GM19438 (cell line): ENCODE measurements around the gene CNN2.

ENCODE experiments used
- ATAC-seq: cut with Tn5 transposase; IDR thresholded peaks from one replicate; pipeline ENCODE4 v1.9.1; 2021; ENCODE audit warnings: low read depth; ENCODE audit not compliant: unreplicated experiment

The CNN2 gene

GRCh38 chr19:1074544-1075283, 48.3 kb downstream of the CNN2 start:
- ATAC-seq: no peak

- no peak for ATAC-seq
Measured at GRCh38 chr19:1076046-1076386, 49.6 kb downstream of the CNN2 start.

DNA sequence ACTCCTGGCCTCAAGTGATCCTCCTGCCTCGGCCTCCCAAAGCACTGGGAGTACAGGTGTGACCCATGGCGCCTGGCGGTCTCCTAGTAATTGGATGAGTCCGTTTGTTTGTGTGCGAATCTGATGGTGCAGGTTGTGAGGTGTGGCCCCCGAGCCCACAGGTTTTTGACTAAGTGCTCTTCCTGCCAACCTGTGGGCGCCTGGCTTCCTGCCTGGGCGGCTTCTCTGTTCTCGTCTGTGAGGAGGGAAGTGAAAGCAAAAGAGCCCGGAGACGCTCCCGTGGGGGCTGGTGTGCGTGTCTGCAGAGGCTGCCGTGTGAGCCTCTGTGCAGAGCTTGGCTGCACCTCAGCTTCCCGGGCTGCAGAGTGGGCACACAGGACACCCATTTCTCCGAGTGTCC, 50.5 kb downstream of the CNN2 start:
- ATAC-seq: peak; percentile 52

- ATAC-seq: no peak
Measured at GRCh38 chr19:1079566-1080111, 53.2 kb downstream of the CNN2 start.

DNA sequence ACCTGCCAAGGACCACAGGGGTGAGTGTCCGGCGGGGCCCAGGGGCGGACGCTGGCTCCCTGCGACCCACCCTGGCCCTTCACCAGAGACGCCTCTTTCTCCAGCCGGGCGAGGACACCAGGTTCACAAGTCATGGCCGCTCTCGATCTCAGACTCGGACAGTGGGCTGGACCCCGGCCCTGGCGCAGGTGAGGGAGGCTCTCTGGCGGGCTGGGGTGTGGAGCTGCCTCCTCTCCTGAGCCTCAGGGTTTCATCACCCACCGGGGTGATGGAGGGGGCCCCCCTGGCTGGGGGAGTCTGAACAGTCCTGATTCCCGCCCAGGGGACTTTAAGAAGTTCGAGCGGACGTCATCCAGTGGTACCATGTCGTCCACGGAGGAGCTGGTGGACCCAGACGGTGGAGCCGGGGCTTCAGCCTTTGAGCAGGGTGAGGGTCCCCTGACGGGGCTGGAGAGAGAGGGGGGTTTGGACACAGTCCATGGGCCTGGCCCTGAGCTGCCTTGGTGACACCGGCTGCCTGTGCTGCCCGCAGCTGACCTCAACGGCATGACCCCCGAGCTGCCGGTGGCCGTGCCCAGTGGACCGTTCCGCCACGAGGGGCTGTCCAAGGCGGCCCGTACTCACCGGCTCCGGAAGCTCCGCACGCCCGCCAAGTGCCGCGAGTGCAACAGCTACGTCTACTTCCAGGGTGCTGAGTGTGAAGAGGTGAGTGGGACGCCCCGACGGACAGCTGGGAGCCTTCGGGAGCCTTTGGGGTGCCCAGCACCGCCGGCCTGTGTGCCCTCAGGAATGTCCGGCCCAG, 54.2 kb downstream of the CNN2 start:
- ATAC-seq: no peak

GRCh38 chr19:1081301-1082164, 55.1 kb downstream of the CNN2 start:
- ATAC-seq: no peak

DNA sequence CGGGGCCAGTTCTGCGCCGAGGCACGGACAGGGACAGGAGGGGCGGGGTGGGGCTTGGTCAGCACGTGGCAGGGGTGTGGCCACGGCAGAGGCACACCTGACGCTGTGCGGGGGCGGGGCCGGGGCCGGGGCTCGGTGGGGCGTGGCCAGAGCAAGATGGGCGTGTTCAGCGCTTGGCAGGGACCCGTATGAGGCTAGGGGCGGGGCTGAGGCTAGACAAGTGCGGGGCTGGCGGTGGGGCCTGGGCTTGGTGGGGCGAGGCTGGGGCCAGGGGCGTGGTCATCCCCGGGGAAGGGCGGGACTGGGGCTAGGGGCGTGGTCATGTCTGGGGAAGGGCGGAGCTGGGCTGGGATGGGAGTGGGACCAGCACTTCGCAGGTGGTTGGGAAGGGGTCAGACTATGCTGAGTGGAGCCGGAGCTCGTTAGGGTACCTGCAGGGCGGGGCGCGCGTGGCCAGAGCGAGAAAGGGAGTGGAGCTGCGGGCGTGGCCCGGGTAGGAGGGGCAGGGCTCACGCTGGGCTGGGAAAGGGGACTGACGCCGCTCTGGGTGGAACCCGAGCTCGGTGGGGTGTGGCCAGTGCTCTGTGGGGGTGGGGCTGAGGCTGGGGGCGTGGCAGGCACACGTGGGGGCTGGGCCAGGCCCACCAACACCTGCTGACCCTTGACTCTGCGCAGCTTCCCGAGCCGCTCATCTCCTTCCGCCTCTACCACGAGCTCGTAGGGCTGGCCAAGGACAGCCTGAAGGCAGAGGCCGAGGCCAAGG, 55.9 kb downstream of the CNN2 start:
- no peak for ATAC-seq

DNA sequence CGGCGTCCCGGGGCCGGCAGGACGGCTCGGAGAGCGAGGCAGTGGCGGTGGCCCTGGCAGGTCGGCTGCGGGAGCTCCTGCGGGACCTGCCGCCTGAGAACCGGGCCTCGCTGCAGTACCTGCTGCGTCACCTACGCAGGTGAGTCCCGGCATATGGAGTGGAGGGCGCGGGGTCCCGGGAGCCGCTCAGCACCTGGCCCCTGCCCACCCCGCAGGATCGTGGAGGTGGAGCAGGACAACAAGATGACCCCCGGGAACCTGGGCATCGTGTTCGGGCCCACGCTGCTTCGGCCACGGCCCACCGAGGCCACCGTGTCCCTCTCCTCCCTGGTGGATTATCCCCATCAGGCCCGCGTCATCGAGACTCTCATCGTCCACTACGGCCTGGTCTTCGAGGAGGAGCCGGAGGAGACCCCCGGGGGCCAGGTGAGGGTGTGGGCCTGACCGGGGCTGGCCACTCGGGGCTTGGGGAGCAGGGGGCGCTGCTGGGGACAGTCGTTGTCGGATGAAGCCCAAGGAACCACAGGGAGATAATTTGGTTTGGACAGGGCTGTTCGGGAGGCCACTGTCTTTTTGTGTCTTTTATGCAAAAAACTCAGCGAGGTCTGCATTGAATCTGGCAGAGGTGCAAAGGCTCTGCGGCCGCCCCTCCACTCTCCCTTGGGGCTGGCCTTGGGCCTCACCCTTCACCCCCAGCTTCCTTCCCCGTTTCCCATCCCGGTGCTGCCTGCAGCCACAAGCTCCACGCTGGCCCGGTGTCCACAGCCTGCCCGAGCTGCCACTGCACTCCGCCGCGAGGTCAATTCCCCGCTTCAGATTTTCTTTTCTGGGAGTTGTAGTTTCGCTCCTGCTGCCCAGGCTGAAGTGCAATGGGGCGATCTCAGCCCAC, 56.8 kb downstream of the CNN2 start:
- no peak for ATAC-seq

DNA sequence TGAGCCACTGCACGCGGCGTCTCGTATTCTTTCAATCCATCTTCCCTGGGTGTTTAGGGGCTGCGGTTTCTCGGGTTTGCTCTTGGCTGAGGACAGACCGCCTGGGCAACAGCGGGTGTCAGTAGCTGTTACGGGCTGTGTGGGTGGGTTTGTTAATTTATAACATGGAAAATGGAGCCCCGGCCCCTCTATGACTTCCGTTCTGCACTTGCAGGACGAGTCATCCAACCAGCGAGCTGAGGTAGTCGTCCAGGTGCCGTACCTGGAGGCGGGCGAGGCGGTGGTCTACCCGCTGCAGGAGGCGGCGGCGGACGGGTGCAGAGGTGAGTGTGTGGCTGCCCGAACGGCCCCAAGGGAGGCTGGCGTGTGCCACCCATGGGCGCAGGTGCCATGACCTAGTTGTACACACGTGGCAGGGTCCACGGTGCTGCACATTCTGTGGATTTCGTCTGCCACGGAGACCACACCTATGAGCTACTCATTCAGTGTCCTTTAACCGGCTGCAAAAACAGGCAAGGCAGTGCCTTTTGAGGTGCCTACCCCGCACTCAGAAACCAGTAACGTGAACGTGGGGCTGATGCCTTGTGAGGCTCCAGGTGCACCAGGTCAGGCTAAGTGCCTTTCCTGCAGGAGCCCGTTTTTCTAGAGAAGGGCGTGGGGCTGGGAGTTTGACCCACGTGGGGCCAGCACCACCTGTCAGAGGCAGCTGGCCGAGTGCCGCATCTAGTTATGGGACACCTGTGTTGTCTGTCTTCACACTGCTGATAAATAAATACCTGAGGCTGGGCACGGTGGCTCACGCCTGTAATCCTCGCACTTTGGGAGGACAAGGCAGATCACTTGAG, 57.8 kb downstream of the CNN2 start:
- ATAC-seq: no peak

GRCh38 chr19:1085053-1085658, 58.7 kb downstream of the CNN2 start:
- no peak for ATAC-seq

DNA sequence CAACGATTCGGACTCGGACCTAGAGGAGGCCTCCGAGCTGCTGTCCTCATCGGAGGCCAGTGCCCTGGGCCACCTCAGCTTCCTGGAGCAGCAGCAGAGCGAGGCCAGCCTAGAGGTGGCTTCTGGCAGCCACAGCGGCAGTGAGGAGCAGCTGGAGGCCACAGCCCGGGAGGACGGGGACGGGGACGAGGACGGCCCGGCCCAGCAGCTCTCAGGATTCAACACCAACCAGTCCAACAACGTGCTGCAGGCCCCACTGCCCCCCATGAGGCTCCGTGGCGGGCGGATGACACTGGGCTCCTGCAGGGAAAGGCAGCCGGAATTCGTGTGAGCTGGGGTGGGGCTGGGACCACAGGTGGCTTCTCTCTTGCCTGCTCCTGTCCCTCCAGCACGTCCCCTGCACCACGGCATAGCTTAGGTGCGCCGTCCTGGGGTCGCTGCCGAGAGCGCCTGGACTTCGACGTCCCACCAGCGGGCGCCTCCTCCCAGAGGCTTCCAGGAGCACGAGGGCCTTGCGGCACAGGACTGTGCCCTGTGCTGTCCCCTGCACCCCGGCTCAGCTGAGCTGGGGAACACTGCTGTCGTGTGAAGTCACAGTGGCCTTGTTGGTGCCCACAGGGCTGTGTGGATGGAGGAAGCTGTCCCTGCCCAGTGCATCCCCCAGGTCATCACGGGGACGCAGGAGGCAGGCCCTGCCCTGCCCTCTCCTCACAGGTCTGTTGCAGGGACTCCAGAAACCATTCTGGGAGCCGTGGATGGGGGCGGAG, 59.5 kb downstream of the CNN2 start:
- ATAC-seq: no peak

DNA sequence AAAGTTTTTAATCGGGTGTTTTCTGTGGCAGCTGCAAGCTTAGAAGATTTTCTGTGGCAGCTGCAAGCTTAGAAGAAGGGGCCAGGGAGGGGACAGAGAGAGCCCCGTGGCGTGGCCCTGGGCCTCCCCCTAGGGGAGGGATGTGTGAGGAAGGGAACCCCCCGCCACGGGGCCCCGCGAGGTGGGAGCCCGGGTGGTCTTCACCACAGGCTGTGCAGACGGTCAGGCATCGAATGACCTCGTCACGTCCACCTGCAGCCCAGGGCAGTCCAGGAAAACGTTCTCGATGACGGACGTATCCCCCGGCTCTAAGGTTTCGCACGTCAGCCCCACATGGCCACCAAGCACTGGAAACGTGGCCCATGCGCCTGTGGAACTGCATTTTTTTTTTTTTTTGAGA, 60.2 kb downstream of the CNN2 start:
- ATAC-seq: no peak

- no peak for ATAC-seq
Measured at GRCh38 chr19:1087813-1088415, 61.5 kb downstream of the CNN2 start.

DNA sequence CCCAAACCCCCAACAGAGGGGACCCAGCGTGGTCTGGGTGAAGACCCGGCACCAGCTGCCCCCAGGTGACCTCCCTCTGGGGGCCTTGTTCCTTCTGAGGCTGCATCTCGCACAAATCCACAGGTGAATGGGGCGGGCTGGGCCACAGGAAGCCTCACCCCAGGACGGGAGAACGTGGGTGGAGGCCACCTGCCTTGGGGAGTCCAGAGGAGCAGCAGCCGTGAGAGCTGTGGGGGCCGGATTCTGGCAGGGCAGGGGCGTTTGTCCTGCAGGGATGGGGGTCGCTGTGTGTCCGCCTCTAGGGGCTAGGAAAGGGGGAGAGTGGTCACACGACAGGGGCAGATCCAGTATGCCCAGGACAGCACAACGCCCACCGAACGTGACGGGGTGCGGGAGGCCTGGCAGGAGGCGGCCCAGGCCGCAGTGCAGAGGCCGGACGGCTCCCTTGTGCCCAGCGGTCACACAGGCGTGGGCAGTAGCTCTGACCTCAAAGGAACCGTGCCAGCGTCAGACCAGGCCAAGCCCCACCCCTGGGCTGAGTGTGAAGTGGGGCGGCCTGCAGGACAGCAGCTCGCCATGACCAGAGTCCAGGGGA, 62.1 kb downstream of the CNN2 start:
- ATAC-seq: no peak
